Osteocyte (in vitro differentiated cells): ENCODE results near the gene FAM193A. TPM values are rescaled to one million over a fixed set of nuclear protein-coding genes. Genes with fewer than 3 reads are reported as not detected.

Source experiments
- DNase-seq: peaks from one replicate; pipeline ENCODE4 v3.0.0; 2021; ENCODE audit warnings: mixed read lengths; ENCODE audit not compliant: unreplicated experiment; ENCODE audit errors: extremely low spot score
- H3K27ac Mint-ChIP-seq: one replicate; pipeline ENCODE4 v1.8.0; 2021; ENCODE audit warnings: mild to moderate bottlenecking, mixed read lengths; ENCODE audit not compliant: unreplicated experiment
- H3K27me3 Mint-ChIP-seq: one replicate; pipeline ENCODE4 v1.8.0; 2021; ENCODE audit warnings: mixed read lengths; ENCODE audit not compliant: unreplicated experiment
- H3K36me3 Mint-ChIP-seq: one replicate; pipeline ENCODE4 v1.8.0; 2021; ENCODE audit warnings: mixed read lengths; ENCODE audit not compliant: unreplicated experiment
- H3K4me1 Mint-ChIP-seq: one replicate; pipeline ENCODE4 v1.8.0; 2021; ENCODE audit warnings: mixed read lengths; ENCODE audit not compliant: unreplicated experiment
- H3K4me3 Mint-ChIP-seq: one replicate; pipeline ENCODE4 v1.8.0; 2021; ENCODE audit warnings: mild to moderate bottlenecking, moderate library complexity, mixed read lengths; ENCODE audit not compliant: unreplicated experiment
- H3K9me3 Mint-ChIP-seq: one replicate; pipeline ENCODE4 v1.8.0; 2021; ENCODE audit warnings: mixed read lengths; ENCODE audit not compliant: unreplicated experiment
- total RNA-seq: library from RNA; stranded (reverse); gene quantifications from 2 replicates; pipeline ENCODE4 v1.2.1, GENCODE V29; 2021
- TF ChIP-seq, protein P1 (sequence below): fragments of 200-600 bp; sonication (generic); IDR thresholded peaks from 2 replicates; pipeline ENCODE4 v1.5.0; 2021; ENCODE audit warnings: antibody characterized with exemption, mild to moderate bottlenecking, moderate library complexity

The FAM193A gene
- total RNA-seq, 1 donor from 2014 or later = 35.3 TPM

DNA sequence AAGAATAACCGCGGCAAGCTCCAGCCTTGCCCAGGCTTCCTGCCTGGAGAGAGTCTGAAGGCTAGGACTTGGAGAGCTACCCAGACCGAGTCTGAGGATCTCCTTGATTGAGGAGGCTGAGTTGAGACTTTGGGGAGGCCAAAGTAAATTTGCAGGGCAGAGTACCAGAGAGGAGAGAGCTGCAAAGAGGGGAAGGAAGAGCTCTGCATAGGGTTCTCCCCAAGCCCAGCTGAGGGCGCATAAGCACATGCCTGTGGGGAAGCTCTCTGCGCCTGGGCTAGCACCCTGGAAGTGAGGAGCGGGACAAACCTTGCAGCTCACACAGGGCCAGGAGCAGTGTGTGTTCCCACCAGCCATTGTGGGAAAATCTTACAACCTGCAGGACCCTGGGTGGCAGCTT lies 56.1 kb downstream of the FAM193A start:
- Mint-ChIP-seq H3K4me3 (no peak overlapping the region), H3K9me3 (no peaks in the 10 kb centered on the region), H3K27ac (peak overlapping the region; percentile 4), H3K4me1 (peaks cover 54% of the 10 kb centered on the region), H3K27me3 (no peaks in the 10 kb centered on the region), H3K36me3 (peaks cover 7% of the 10 kb centered on the region)
- DNase-seq = no peak
- TF ChIP-seq, protein P1, sequence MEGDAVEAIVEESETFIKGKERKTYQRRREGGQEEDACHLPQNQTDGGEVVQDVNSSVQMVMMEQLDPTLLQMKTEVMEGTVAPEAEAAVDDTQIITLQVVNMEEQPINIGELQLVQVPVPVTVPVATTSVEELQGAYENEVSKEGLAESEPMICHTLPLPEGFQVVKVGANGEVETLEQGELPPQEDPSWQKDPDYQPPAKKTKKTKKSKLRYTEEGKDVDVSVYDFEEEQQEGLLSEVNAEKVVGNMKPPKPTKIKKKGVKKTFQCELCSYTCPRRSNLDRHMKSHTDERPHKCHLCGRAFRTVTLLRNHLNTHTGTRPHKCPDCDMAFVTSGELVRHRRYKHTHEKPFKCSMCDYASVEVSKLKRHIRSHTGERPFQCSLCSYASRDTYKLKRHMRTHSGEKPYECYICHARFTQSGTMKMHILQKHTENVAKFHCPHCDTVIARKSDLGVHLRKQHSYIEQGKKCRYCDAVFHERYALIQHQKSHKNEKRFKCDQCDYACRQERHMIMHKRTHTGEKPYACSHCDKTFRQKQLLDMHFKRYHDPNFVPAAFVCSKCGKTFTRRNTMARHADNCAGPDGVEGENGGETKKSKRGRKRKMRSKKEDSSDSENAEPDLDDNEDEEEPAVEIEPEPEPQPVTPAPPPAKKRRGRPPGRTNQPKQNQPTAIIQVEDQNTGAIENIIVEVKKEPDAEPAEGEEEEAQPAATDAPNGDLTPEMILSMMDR = no peak

DNA sequence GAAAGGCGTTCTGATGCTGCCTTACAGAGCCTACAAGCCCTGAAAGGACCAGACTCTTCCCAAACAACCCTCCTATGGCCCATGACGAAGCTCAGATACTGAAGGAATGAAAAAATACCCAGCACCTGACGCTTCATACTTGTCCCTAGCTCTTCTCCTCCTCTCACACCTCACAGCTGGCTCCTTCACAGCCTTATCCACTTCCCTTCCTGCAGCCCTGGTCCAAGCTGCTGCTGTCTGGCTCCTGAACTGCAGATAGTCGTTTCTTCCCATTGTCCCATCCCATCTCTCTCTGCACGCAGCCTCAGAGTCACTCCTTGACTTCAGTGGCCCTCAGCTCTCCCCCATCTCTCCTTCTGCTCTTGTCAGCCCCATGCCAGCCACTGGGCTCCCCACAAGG lies 56.6 kb downstream of the FAM193A start:
- peaks cover 54% of the 10 kb centered on the region for H3K4me1 Mint-ChIP-seq
- H3K27ac Mint-ChIP-seq = no peak overlapping the region
- no peak overlapping the region for H3K4me3 Mint-ChIP-seq

GRCh38 chr4:2595436-2595835 lies 59.0 kb downstream of the FAM193A start:
- DNase-seq = no peak
- H3K4me3 Mint-ChIP-seq = no peak overlapping the region

More for the DNA sequence above, 56.6 kb downstream of the FAM193A start:
- DNase-seq = no peak
- TF ChIP-seq, protein P1 = no peak
- Mint-ChIP-seq H3K9me3 (no peaks in the 10 kb centered on the region), H3K36me3 (peaks cover 7% of the 10 kb centered on the region), H3K27me3 (no peaks in the 10 kb centered on the region)

DNA sequence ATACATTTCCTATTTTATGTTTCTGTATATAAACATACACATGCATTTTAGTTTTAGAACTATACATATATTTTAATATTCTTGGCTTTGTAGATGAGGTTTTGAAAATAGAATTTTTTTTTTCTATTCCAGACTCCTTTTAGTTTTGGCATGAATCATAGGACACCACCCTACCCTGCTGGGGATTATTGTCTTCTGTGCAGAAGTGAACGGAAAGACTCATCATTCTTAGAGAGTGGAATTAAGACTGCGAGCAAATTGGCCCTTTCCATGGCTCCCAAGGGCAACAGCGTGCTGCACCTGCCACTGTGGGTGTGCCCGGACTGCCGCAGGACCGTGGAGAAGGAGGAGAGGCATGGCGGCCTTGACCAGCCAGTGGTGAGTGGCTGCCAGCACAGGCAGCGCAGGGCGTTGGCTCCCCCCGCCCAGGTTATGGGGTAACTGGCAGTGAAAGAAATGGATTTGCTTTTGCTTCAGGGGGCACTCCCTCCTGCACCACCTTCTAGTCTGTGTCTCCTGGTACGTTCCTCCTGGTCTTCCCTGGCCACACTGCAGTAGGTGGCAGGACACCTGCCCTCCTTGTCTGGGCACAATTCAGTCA lies 59.6 kb downstream of the FAM193A start:
- Mint-ChIP-seq H3K36me3 (peaks cover 16% of the 10 kb centered on the region), H3K27ac (no peak overlapping the region), H3K9me3 (no peaks in the 10 kb centered on the region), H3K4me3 (no peak overlapping the region), H3K27me3 (no peaks in the 10 kb centered on the region), H3K4me1 (peaks cover 65% of the 10 kb centered on the region)
- no peak for DNase-seq
- TF ChIP-seq, protein P1 = no peak

More at GRCh38 chr4:2595436-2595835, 59.0 kb downstream of the FAM193A start:
- H3K9me3 Mint-ChIP-seq = no peaks in the 10 kb centered on the region
- no peak overlapping the region for H3K27ac Mint-ChIP-seq
- TF ChIP-seq, protein P1 = no peak
- H3K4me1 Mint-ChIP-seq = peaks cover 64% of the 10 kb centered on the region
- H3K36me3 Mint-ChIP-seq = peaks cover 11% of the 10 kb centered on the region
- H3K27me3 Mint-ChIP-seq = no peaks in the 10 kb centered on the region

DNA sequence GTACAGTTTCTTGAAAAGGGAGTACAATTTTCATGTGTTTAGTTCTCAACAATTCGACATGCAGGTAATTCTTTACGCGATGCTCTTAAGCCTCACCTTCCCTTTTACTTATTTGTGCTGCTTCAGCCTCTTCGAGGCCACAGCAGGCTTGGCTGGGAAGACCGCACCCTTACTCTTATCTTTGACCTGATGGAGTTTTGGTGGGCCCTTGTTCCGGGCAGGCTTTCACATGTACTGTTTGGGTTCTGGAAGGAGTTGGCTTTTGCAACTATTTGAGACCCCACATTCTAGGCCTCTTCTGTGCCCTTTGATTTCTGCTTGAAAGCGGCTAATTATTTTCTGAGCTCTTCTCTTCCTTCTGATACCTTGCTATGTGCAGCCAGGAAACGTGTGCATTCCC lies 60.2 kb downstream of the FAM193A start:
- H3K36me3 Mint-ChIP-seq = peaks cover 16% of the 10 kb centered on the region
- TF ChIP-seq, protein P1 = no peak
- no peak overlapping the region for H3K4me3 Mint-ChIP-seq
- peak overlapping the region; percentile 85 for H3K27ac Mint-ChIP-seq
- peaks cover 60% of the 10 kb centered on the region for H3K4me1 Mint-ChIP-seq
- no peaks in the 10 kb centered on the region for H3K27me3 Mint-ChIP-seq
- no peaks in the 10 kb centered on the region for H3K9me3 Mint-ChIP-seq
- no peak for DNase-seq
